Keratinocyte (primary cell): Measurements from ENCODE around the gene CRYGS. TPM values are rescaled to one million over a fixed set of nuclear protein-coding genes. Genes with fewer than 3 reads are reported as not detected.

ENCODE experiments used
- DNase-seq: peaks from one replicate; pipeline ENCODE4 v3.0.0-alpha.2; 2011; ENCODE audit warnings: low read depth, missing footprints, low spot score
- FAIRE-seq: peaks from 2 replicates; lab custom pipeline; 2011; peaks lifted over from hg19 to GRCh38; lab: Jason Lieb, UNC
- H2AFZ ChIP-seq: 2 replicates; pipeline ENCODE4 v1.6.0; 2012; ENCODE audit warnings: low read length, control low read depth, inconsistent platforms; ENCODE audit not compliant: control insufficient read depth
- H3K27ac ChIP-seq: 2 replicates; pipeline ENCODE4 v1.5.1; 2011; ENCODE audit warnings: low read length; ENCODE audit not compliant: control insufficient read depth, insufficient read depth
- H3K27me3 ChIP-seq: 3 replicates; pipeline ENCODE4 v1.6.0; 2011; ENCODE audit warnings: low read length; ENCODE audit not compliant: control insufficient read depth, insufficient read depth; ENCODE audit errors: extremely low read depth
- H3K36me3 ChIP-seq, 2 experiments: 2 replicates in 1 of 2; 3 replicates in 1 of 2; pipeline ENCODE4 v1.5.1; 2011; ENCODE audit warnings: low read length in 2 of 2, mild to moderate bottlenecking in 1 of 2; ENCODE audit not compliant: control insufficient read depth in 2 of 2, insufficient read depth in 2 of 2; ENCODE audit errors: extremely low read depth in 1 of 2
- H3K4me1 ChIP-seq: 3 replicates; pipeline ENCODE4 v1.5.1; 2011; ENCODE audit warnings: low read length; ENCODE audit not compliant: control insufficient read depth, insufficient read depth; ENCODE audit errors: extremely low read depth
- H3K4me2 ChIP-seq: 3 replicates; pipeline ENCODE4 v1.6.0; 2011; ENCODE audit warnings: low read depth, low read length; ENCODE audit not compliant: control insufficient read depth, insufficient read depth; ENCODE audit errors: extremely low read depth
- H3K4me3 ChIP-seq, 3 experiments: fragments of 200-600 bp in 1 of 3; sonication (generic) in 1 of 3; 2 replicates in 2 of 3; 3 replicates in 1 of 3; pipeline ENCODE4 v1.5.1; 2011 to 2016; ENCODE audit warnings: low read length in 3 of 3, mild to moderate bottlenecking in 3 of 3, control low read depth in 2 of 3, inconsistent platforms in 1 of 3, low read depth in 1 of 3, mixed read lengths in 1 of 3, mixed run types in 1 of 3, moderate library complexity in 1 of 3; ENCODE audit not compliant: control insufficient read depth in 2 of 3, insufficient read depth in 2 of 3; ENCODE audit errors: extremely low read depth in 1 of 3
- H3K79me2 ChIP-seq: 2 replicates; pipeline ENCODE4 v1.6.0; 2012; ENCODE audit warnings: low read length; ENCODE audit not compliant: control insufficient read depth, insufficient read depth
- H3K9ac ChIP-seq: 3 replicates; pipeline ENCODE4 v1.6.0; 2011; ENCODE audit warnings: low read length; ENCODE audit not compliant: control insufficient read depth, insufficient read depth; ENCODE audit errors: extremely low read depth
- H3K9me1 ChIP-seq: 3 replicates; pipeline ENCODE4 v1.6.0; 2011; ENCODE audit warnings: low read length; ENCODE audit not compliant: control insufficient read depth, insufficient read depth; ENCODE audit errors: extremely low read depth
- H3K9me3 ChIP-seq: 2 replicates; pipeline ENCODE4 v1.5.1; 2012; ENCODE audit warnings: low read depth, low read length; ENCODE audit not compliant: control insufficient read depth
- H4K20me1 ChIP-seq: 3 replicates; pipeline ENCODE4 v1.6.0; 2011; ENCODE audit warnings: low read length; ENCODE audit not compliant: control insufficient read depth, insufficient read depth; ENCODE audit errors: extremely low read depth
- CTCF ChIP-seq, 3 experiments: IDR thresholded peaks in 1 of 3; conservative IDR thresholded peaks in 1 of 3; optimal IDR thresholded peaks in 1 of 3; 2 replicates in 2 of 3; 3 replicates in 1 of 3; pipeline versions ENCODE3 to v1.5.1; 2011; ENCODE audit warnings: low read length in 3 of 3, mild to moderate bottlenecking in 3 of 3, moderate library complexity in 2 of 3, control low read depth in 1 of 3, inconsistent platforms in 1 of 3; ENCODE audit not compliant: insufficient read depth in 2 of 3; ENCODE audit errors: extremely low read depth in 1 of 3
- EZH2 ChIP-seq: IDR thresholded peaks from one replicate; pipeline ENCODE4 v1.6.1; 2012; ENCODE audit warnings: inconsistent platforms, mild to moderate bottlenecking, low read length, moderate library complexity
- dilution Hi-C: fragments of 300-500 bp; cut with MboI; formaldehyde crosslinking; loops from one replicate; pipeline ENCODE4 v1.7.0; 2020; ENCODE audit warnings: low sequenced_read_pairs; ENCODE audit not compliant: extremely low pct_ligation_motif_present
- polyA plus RNA-seq, 5 experiments: library from polyadenylated mRNA; depleted of rRNA in 3 of 5; stranded (reverse) in 3 of 5; stranded (forward) in 1 of 5; unstranded in 1 of 5; fragments of >200 nt; gene quantifications; 1 replicate in 1 of 5; 2 replicates in 3 of 5; 3 replicates in 1 of 5; pipeline versions ENCODE4 v1.2.1 to v1.2.3, GENCODE V29; 2011 to 2012; ENCODE audit warnings: missing spikeins in 2 of 5, low read depth in 1 of 5, low replicate concordance in 1 of 5

Gene CRYGS
- polyA plus RNA-seq, 1 donor (not counting 4 experiments of a cell fraction or from before 2014, with no cell fraction given), result 3.4 TPM

- Histone ChIP-seq H3K9me1 (no peaks in the 10 kb centered on the region), H2AFZ (no peak overlapping the region), H3K27me3 (no peaks in the 10 kb centered on the region), H3K79me2 (peaks cover 45% of the 10 kb centered on the region), H3K36me3 (peaks cover 7 to 22% of the 10 kb centered on the region in 2 experiments), H3K9ac (peak overlapping the region; percentile 89), H3K27ac (no peak overlapping the region), H4K20me1 (no peaks in the 10 kb centered on the region), H3K4me3 (peak overlapping the region; percentile 66 to 78 (median 73)), H3K4me2 (peak overlapping the region; percentile 93), H3K4me1 (peaks cover 14% of the 10 kb centered on the region), H3K9me3 (no peaks in the 10 kb centered on the region)
- dilution Hi-C loops, result no loop called here
- FAIRE-seq, result no peak
- DNase-seq, result no peak
- TF ChIP-seq EZH2 (no peak), CTCF (optimal IDR thresholded peaks at IDR 0.05 in 1 of 3, IDR thresholded peaks at IDR 0.05 in 1 of 3, conservative IDR thresholded peaks at IDR 0.05 in 1 of 3; ENCODE audit: extremely low read depth in 1 of 3, insufficient read depth in 2 of 3, low read length in 3 of 3) (no peak)
Measured at GRCh38 chr3:186571644-186572013, 27.4 kb upstream of the CRYGS start.

- Histone ChIP-seq H3K27ac (peak overlapping the region; percentile 87), H3K4me1 (peaks cover 14% of the 10 kb centered on the region), H2AFZ (peak overlapping the region; percentile 79), H3K9me3 (no peaks in the 10 kb centered on the region), H3K9ac (peak overlapping the region; percentile 89), H3K36me3 (peaks cover 3 to 17% of the 10 kb centered on the region in 2 experiments), H4K20me1 (no peaks in the 10 kb centered on the region), H3K4me3 (peak overlapping the region; percentile 66 to 78 (median 73)), H3K27me3 (no peaks in the 10 kb centered on the region), H3K4me2 (peak overlapping the region; percentile 93), H3K79me2 (peaks cover 47% of the 10 kb centered on the region), H3K9me1 (no peaks in the 10 kb centered on the region)
- DNase-seq, result no peak
- FAIRE-seq, result no peak
- dilution Hi-C loops, result no loop called here
- TF ChIP-seq EZH2 (no peak), CTCF (optimal IDR thresholded peaks at IDR 0.05 in 1 of 3, IDR thresholded peaks at IDR 0.05 in 1 of 3, conservative IDR thresholded peaks at IDR 0.05 in 1 of 3; ENCODE audit: extremely low read depth in 1 of 3, insufficient read depth in 2 of 3, low read length in 3 of 3) (no peak)
Measured at GRCh38 chr3:186570941-186571643, 26.9 kb upstream of the CRYGS start.
